Stimulated activated naive B cell treated with anti-CD40 and anti-IgM and Interleukin-4, amounts not matched to agents 10 μg/mL and 1 μg/mL and 100 μg/mL, for 72 hours (primary cell): ENCODE data around the gene RELT.
"Not testable (repeated sequence)": the region's sequence is repeated elsewhere in the genome, so short reads cannot be mapped to it uniquely, and the experiment has no call there.

Experiments used
- ATAC-seq, 2 donors: fragments of 150-1000 bp; cut with Tn5 transposase; replicated peaks; 2 replicates each; pipeline ENCODE4 v1.10.0; 2021; ENCODE audit warnings: moderate library complexity in 1 of 2
- DNase-seq: peaks from one replicate; pipeline ENCODE4 v3.0.0; 2021
- H3K27ac Mint-ChIP-seq: one replicate; pipeline ENCODE4 v1.8.0; 2022; ENCODE audit warnings: mild to moderate bottlenecking, mixed read lengths
- H3K27me3 Mint-ChIP-seq, 2 donors: one replicate each; pipeline ENCODE4 v1.8.0; 2022; ENCODE audit warnings: mixed read lengths in 2 of 2
- H3K36me3 Mint-ChIP-seq, 2 donors: one replicate each; pipeline ENCODE4 v1.8.0; 2022; ENCODE audit warnings: mixed read lengths in 2 of 2, mild to moderate bottlenecking in 1 of 2
- H3K4me1 Mint-ChIP-seq, 2 donors: one replicate each; pipeline ENCODE4 v1.8.0; 2022; ENCODE audit warnings: mixed read lengths in 2 of 2, mild to moderate bottlenecking in 1 of 2
- H3K4me3 Mint-ChIP-seq, 2 donors: one replicate each; pipeline ENCODE4 v1.8.0; 2022; ENCODE audit warnings: mild to moderate bottlenecking in 2 of 2, mixed read lengths in 2 of 2, moderate library complexity in 1 of 2
- H3K9me3 Mint-ChIP-seq, 2 donors: one replicate each; pipeline ENCODE4 v1.8.0; 2022; ENCODE audit warnings: mixed read lengths in 2 of 2, mild to moderate bottlenecking in 1 of 2

RELT gene

GRCh38 chr11:73423506-73423905, 47.3 kb downstream of the RELT start:
- Mint-ChIP-seq H3K36me3 (peaks cover 13 to 21% of the 10 kb centered on the region in 2 donors), H3K27ac (no peak overlapping the region), H3K9me3 (no peaks in the 10 kb centered on the region), H3K4me1 (peaks cover 3 to 8% of the 10 kb centered on the region in 2 donors), H3K27me3 (no peaks in the 10 kb centered on the region), H3K4me3 (no peak overlapping the region)
- ATAC-seq, result no peak
- no peak for DNase-seq

DNA sequence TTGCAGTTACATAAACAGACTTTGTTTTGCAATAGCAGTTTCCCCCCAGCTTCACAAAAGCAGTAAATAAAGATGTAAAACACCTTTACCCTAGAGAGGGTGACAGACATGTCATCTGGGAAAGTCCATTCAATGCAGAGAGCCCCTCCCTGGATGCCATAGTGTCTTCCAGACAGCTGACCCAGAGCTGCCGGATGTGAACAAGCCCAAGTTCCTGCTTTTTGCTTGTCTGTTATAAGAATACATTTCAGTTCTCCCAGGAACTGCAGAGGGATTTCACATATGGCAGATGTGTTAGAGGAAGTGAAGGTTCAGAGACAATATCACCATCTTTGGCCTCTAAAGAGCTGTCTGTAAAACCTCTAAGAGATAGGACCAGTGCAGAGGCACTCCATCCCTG, 48.9 kb downstream of the RELT start:
- Mint-ChIP-seq H3K27ac (no peak overlapping the region), H3K4me1 (peaks cover 3 to 8% of the 10 kb centered on the region in 2 donors), H3K36me3 (peaks cover 4 to 15% of the 10 kb centered on the region in 2 donors), H3K4me3 (no peak overlapping the region), H3K27me3 (no peaks in the 10 kb centered on the region), H3K9me3 (no peaks in the 10 kb centered on the region)
- DNase-seq, result no peak
- ATAC-seq, result no peak

GRCh38 chr11:73426219-73426850, 50.1 kb downstream of the RELT start:
- Mint-ChIP-seq H3K9me3 (no peaks in the 10 kb centered on the region), H3K4me1 (peaks cover 3 to 8% of the 10 kb centered on the region in 2 donors), H3K27me3 (no peaks in the 10 kb centered on the region), H3K36me3 (peaks cover 4 to 9% of the 10 kb centered on the region in 2 donors), H3K4me3 (no peak overlapping the region), H3K27ac (no peak overlapping the region)
- no peak for ATAC-seq
- no peak for DNase-seq

DNA sequence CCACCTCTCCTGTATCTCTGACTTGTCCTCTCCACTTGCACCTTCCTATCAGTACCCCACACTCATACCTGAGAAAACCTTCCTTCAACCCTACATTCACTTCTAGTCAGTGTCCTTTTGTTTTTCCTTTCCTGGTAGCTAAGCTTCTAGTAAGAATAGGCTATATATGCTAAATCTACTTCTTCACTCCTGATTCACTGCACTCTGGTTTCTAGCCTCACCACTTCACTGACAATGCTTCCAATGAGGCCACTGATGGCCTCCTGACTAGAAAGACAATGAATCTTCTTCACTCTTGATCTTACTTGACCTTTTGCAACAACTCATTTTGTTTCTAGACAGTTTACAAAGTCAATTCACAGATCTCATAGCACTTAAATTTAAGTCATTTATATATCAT, 52.0 kb downstream of the RELT start:
- H3K27me3 Mint-ChIP-seq, result no peaks in the 10 kb centered on the region
- ATAC-seq (no peak), DNase-seq (no peak)
- no peak overlapping the region for H3K27ac Mint-ChIP-seq
- H3K9me3 Mint-ChIP-seq, result no peaks in the 10 kb centered on the region
- H3K4me1 Mint-ChIP-seq, result peaks cover 3 to 8% of the 10 kb centered on the region in 2 donors
- peaks cover 5 to 8% of the 10 kb centered on the region in 2 donors for H3K36me3 Mint-ChIP-seq
- no peak overlapping the region for H3K4me3 Mint-ChIP-seq

- Mint-ChIP-seq H3K9me3 (no peaks in the 10 kb centered on the region), H3K4me3 (no peak overlapping the region), H3K27ac (no peak overlapping the region), H3K4me1 (peaks cover 3 to 8% of the 10 kb centered on the region in 2 donors), H3K27me3 (no peaks in the 10 kb centered on the region), H3K36me3 (peaks cover 5 to 8% of the 10 kb centered on the region in 2 donors)
- ATAC-seq, result no peak
- DNase-seq, result no peak
These were observed 52.5 kb downstream of the RELT start for GRCh38 chr11:73428699-73429098.

- H3K9me3 Mint-ChIP-seq, result no peaks in the 10 kb centered on the region
- H3K4me3 Mint-ChIP-seq, result no peak overlapping the region
- H3K36me3 Mint-ChIP-seq, result peaks cover 5 to 8% of the 10 kb centered on the region in 2 donors
- H3K27ac Mint-ChIP-seq, result no peak overlapping the region
- peaks cover 3 to 8% of the 10 kb centered on the region in 2 donors for H3K4me1 Mint-ChIP-seq
- ATAC-seq, result no peak
- no peaks in the 10 kb centered on the region for H3K27me3 Mint-ChIP-seq
- no peak for DNase-seq
These were observed 53.0 kb downstream of the RELT start for GRCh38 chr11:73429121-73429750.

GRCh38 chr11:73430326-73430725, 54.1 kb downstream of the RELT start:
- H3K9me3 Mint-ChIP-seq, result no peaks in the 10 kb centered on the region

GRCh38 chr11:73431396-73431795, 55.2 kb downstream of the RELT start:
- Mint-ChIP-seq H3K36me3 (peaks cover 5 to 8% of the 10 kb centered on the region in 2 donors), H3K9me3 (no peaks in the 10 kb centered on the region), H3K27ac (no peak overlapping the region), H3K4me1 (no peaks in the 10 kb centered on the region), H3K4me3 (no peak overlapping the region), H3K27me3 (no peaks in the 10 kb centered on the region)
- ATAC-seq, result no peak
- no peak for DNase-seq

More at GRCh38 chr11:73430326-73430725, 54.1 kb downstream of the RELT start:
- Mint-ChIP-seq H3K36me3 (peaks cover 5 to 8% of the 10 kb centered on the region in 2 donors), H3K27ac (no peak overlapping the region), H3K4me1 (peaks cover 0 to under 1% of the 10 kb centered on the region in 2 donors), H3K27me3 (no peaks in the 10 kb centered on the region), H3K4me3 (no peak overlapping the region)
- DNase-seq (no peak), ATAC-seq (no peak)

DNA sequence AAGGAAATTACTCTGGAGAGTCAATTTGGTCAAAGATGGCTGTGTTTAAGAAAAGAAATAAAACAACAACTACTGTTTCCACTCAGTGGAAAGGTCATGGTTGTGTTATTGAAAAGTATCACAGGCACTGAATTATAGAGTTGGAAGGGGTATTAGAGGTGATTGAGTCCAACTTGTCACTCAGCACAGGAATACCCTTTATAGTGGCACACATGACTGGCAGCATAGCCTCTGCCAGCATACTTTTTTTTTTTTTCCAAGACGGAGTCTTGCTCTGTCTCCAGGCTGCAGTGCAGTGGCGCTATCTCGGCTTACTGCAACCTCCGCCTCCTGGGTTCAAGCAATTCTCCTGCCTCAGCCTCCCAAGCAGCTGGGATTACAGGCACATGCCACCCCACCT, 60.7 kb downstream of the RELT start:
- ATAC-seq, DNase-seq, H3K27ac Mint-ChIP-seq, H3K4me1 Mint-ChIP-seq, H3K4me3 Mint-ChIP-seq, H3K9me3 Mint-ChIP-seq, H3K27me3 Mint-ChIP-seq: not testable (repeated sequence)
- peaks cover 3 to 11% of the 10 kb centered on the region in 2 donors for H3K36me3 Mint-ChIP-seq

- Mint-ChIP-seq H3K9me3 (no peaks in the 10 kb centered on the region), H3K4me1 (no peaks in the 10 kb centered on the region), H3K27me3 (no peaks in the 10 kb centered on the region), H3K27ac (no peak overlapping the region), H3K4me3 (no peak overlapping the region), H3K36me3 (peaks cover 0 to 12% of the 10 kb centered on the region in 2 donors)
- ATAC-seq (no peak), DNase-seq (no peak)
These were observed 63.0 kb downstream of the RELT start for GRCh38 chr11:73439002-73439843.

- ATAC-seq, result no peak
- Mint-ChIP-seq H3K4me3 (no peak overlapping the region), H3K9me3 (peaks cover 0 to 2% of the 10 kb centered on the region in 2 donors), H3K36me3 (peaks cover 7 to 13% of the 10 kb centered on the region in 2 donors), H3K4me1 (peaks cover 0 to 3% of the 10 kb centered on the region in 2 donors), H3K27me3 (no peaks in the 10 kb centered on the region), H3K27ac (no peak overlapping the region)
- DNase-seq, result no peak
These were observed 69.8 kb downstream of the RELT start for GRCh38 chr11:73445980-73446379.

DNA sequence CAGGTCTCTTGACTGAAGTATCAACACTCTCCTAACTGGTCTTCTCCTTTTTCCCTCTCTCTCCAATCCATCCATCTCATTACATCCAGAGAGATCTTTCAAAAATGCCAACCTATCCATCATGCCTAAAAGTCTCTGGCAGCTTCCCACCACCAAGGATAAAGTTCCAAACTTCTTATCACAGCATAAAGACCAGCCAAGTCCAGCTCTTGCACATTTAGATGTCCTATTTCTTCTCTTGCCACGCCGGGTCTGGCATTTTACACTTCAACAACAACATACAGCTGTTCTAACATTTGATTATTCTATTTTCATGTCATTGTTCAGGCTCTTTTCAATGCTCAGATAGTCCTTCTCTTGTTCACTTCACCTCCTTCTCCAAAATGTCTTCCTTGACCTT, 70.6 kb downstream of the RELT start:
- H3K9me3 Mint-ChIP-seq, result peaks cover 0 to 2% of the 10 kb centered on the region in 2 donors
- H3K27ac Mint-ChIP-seq, result no peak overlapping the region
- H3K4me1 Mint-ChIP-seq, result peaks cover 0 to 5% of the 10 kb centered on the region in 2 donors
- no peaks in the 10 kb centered on the region for H3K27me3 Mint-ChIP-seq
- peaks cover 7 to 11% of the 10 kb centered on the region in 2 donors for H3K36me3 Mint-ChIP-seq
- DNase-seq, result no peak
- H3K4me3 Mint-ChIP-seq, result no peak overlapping the region
- ATAC-seq, result no peak
